ENCODE measurements around the gene ANO4.

Gene ANO4

DNA sequence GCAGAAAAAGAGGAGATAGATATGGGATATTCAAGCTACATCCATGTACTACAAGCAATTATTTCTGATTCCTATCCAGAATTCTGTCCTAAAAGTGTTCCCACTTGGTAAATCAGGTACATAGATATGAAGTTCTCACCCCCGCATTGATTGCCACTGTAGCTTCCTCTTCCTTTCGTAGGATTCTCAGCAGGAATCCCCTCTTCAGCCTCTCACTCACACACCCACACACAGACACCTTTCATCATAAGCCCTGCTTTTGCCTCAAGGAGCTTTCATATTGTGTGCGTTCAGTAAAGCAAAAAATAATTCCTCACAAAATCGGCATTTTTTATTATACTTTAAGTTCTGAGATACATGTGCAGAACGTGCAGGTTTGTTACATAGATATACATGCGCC lies 69.8 kb downstream of the ANO4 start:
- no peaks in the 10 kb centered on the region for H3K9me3 ChIP-seq (ENCODE audit: control insufficient read depth in 2 of 2, low read length in 2 of 2)
- no peak overlapping the region for H3K9ac ChIP-seq (ENCODE audit: low read depth in 1 of 2, low read length in 2 of 2)
- no peaks in the 10 kb centered on the region for H3K36me3 ChIP-seq (ENCODE audit: control insufficient read depth in 2 of 2, insufficient read depth in 2 of 2, low read length in 2 of 2)
- H3K27ac ChIP-seq (ENCODE audit: low read depth in 2 of 2, low read length in 2 of 2), result no peak overlapping the region
- peaks cover 0 to 10% of the 10 kb centered on the region in 2 donors for H3K4me1 ChIP-seq (ENCODE audit: control insufficient read depth in 2 of 2, insufficient read depth in 2 of 2, low read length in 2 of 2)
- no peaks in the 10 kb centered on the region for H3K27me3 ChIP-seq (ENCODE audit: control insufficient read depth in 2 of 2, insufficient read depth in 2 of 2, low read length in 2 of 2)
- no peak overlapping the region for H3K4me3 ChIP-seq (ENCODE audit: low read length in 2 of 2)

DNA sequence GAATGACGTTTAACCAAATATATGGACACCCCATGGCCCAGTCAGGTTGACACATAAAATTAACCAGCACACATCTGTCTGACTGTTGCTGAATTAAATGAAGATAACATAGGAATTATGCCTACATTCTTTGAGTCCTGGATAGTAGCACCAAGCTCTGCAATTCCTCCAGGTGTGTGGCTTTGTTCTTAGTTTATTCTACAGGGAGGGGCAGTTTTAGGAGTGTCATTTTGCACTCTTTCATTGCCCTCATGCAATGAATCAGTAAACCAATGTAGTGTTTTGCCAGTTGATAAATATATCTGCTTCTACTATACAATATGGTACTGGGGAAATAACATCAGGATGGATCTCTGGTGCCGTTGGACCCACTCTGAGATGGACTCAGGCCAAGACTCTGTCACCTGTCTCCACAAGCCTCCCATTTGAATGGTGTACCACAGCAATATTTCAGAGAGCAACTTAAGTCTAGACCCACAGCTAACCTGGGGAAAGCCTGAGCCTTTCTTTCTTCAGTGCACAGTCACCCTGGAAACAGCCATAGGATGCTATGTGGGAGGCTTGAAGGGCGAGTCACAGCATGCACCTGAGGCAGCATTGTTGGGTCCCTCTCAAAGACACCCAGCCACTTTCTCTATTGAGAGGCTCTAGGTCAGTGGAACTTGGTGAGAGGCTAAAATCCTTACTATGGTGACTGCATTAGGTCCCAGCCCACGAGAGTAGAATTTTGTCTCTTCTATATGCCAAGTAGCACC lies 73.2 kb downstream of the ANO4 start:
- Histone ChIP-seq H3K27ac (ENCODE audit: low read depth in 2 of 2, low read length in 2 of 2) (no peak overlapping the region), H3K27me3 (ENCODE audit: control insufficient read depth in 2 of 2, insufficient read depth in 2 of 2, low read length in 2 of 2) (no peaks in the 10 kb centered on the region), H3K4me3 (ENCODE audit: low read length in 2 of 2) (no peak overlapping the region), H3K4me1 (ENCODE audit: control insufficient read depth in 2 of 2, insufficient read depth in 2 of 2, low read length in 2 of 2) (peaks cover 0 to 10% of the 10 kb centered on the region in 2 donors), H3K36me3 (ENCODE audit: control insufficient read depth in 2 of 2, insufficient read depth in 2 of 2, low read length in 2 of 2) (no peaks in the 10 kb centered on the region), H3K9me3 (ENCODE audit: control insufficient read depth in 2 of 2, low read length in 2 of 2) (no peaks in the 10 kb centered on the region), H3K9ac (ENCODE audit: low read depth in 1 of 2, low read length in 2 of 2) (no peak overlapping the region)

DNA sequence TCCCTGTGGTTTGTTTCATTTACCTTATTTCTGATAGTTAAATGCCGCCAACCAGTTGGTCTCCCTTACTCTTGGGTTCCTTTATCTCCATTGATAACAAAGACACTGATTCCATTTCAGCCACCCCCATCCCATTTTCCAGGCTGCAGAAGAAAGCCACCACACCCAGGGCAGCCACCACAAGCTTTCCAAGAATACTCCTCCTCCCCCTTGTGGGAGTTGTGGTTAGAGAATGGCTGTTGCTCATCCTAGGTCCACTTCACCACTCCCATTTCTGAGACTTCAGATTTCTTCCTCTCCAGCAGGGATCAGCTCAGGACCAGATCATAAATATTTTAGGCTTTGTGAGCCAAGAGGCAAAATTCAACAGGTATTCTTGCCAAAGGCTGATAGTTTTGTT lies 73.9 kb downstream of the ANO4 start:
- H3K27me3 ChIP-seq (ENCODE audit: control insufficient read depth in 2 of 2, insufficient read depth in 2 of 2, low read length in 2 of 2), result no peaks in the 10 kb centered on the region
- H3K4me1 ChIP-seq (ENCODE audit: control insufficient read depth in 2 of 2, insufficient read depth in 2 of 2, low read length in 2 of 2), result peaks cover 0 to 10% of the 10 kb centered on the region in 2 donors
- H3K27ac ChIP-seq (ENCODE audit: low read depth in 2 of 2, low read length in 2 of 2), result no peak overlapping the region
- H3K36me3 ChIP-seq (ENCODE audit: control insufficient read depth in 2 of 2, insufficient read depth in 2 of 2, low read length in 2 of 2), result no peaks in the 10 kb centered on the region
- H3K9ac ChIP-seq (ENCODE audit: low read depth in 1 of 2, low read length in 2 of 2), result no peak overlapping the region
- no peak overlapping the region for H3K4me3 ChIP-seq (ENCODE audit: low read length in 2 of 2)
- no peaks in the 10 kb centered on the region for H3K9me3 ChIP-seq (ENCODE audit: control insufficient read depth in 2 of 2, low read length in 2 of 2)

DNA sequence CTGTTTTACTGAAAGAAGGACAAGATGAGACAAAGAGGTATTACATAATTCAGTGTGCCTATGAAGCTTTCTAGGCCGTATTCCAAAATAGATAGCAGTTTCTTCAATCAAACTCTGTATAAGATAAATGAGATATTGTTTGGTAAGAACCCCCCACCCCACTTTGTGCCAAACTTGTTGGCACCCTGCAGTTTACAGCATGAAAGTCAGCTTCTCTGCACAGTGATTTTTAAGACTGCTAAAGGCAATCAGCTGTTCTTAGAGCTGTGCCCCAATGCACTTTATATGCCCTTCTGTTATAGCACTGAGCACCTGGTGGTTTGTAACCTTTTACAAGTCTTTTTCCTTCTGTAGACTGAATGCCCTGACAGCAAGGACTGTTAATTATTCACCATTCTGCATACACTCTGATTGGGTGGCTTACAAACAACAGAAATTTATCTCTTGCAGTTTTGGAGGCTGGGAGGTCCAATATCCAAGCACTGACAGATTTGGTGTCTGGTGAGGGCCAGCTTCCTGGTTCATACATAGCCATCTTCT lies 76.7 kb downstream of the ANO4 start:
- Histone ChIP-seq H3K9ac (ENCODE audit: low read depth in 1 of 2, low read length in 2 of 2) (no peak overlapping the region), H3K27me3 (ENCODE audit: control insufficient read depth in 2 of 2, insufficient read depth in 2 of 2, low read length in 2 of 2) (no peaks in the 10 kb centered on the region), H3K36me3 (ENCODE audit: control insufficient read depth in 2 of 2, insufficient read depth in 2 of 2, low read length in 2 of 2) (no peaks in the 10 kb centered on the region), H3K4me3 (ENCODE audit: low read length in 2 of 2) (no peak overlapping the region), H3K4me1 (ENCODE audit: control insufficient read depth in 2 of 2, insufficient read depth in 2 of 2, low read length in 2 of 2) (peaks cover 0 to 10% of the 10 kb centered on the region in 2 donors), H3K27ac (ENCODE audit: low read depth in 2 of 2, low read length in 2 of 2) (no peak overlapping the region), H3K9me3 (ENCODE audit: control insufficient read depth in 2 of 2, low read length in 2 of 2) (peaks cover 0 to 2% of the 10 kb centered on the region in 2 donors)

DNA sequence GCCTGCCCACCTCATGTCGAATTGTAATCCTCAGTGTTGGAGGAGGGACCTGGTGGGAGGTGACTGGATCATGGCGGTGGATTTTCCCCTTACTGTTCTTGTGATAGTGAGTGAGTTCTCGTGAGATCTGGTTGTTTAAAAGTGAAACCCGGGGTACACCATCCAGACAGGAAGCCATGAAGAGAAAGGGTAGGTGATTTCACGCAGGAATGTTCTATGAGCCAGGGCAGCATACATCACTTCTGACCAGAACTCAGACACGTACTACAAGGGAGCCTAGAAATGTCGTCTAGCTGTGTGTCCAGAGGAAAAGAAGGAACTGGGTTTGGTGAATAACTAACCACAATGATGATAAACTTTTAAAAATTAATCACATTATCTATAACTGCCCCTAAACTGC lies 80.6 kb downstream of the ANO4 start:
- no peaks in the 10 kb centered on the region for H3K36me3 ChIP-seq (ENCODE audit: control insufficient read depth in 2 of 2, insufficient read depth in 2 of 2, low read length in 2 of 2)
- H3K27me3 ChIP-seq (ENCODE audit: control insufficient read depth in 2 of 2, insufficient read depth in 2 of 2, low read length in 2 of 2), result no peaks in the 10 kb centered on the region
- H3K9ac ChIP-seq (ENCODE audit: low read depth in 1 of 2, low read length in 2 of 2), result no peak overlapping the region
- H3K4me3 ChIP-seq (ENCODE audit: low read length in 2 of 2), result no peak overlapping the region
- H3K27ac ChIP-seq (ENCODE audit: low read depth in 2 of 2, low read length in 2 of 2), result no peak overlapping the region
- no peaks in the 10 kb centered on the region for H3K4me1 ChIP-seq (ENCODE audit: control insufficient read depth in 2 of 2, insufficient read depth in 2 of 2, low read length in 2 of 2)
- peaks cover 0 to 2% of the 10 kb centered on the region in 2 donors for H3K9me3 ChIP-seq (ENCODE audit: control insufficient read depth in 2 of 2, low read length in 2 of 2)

DNA sequence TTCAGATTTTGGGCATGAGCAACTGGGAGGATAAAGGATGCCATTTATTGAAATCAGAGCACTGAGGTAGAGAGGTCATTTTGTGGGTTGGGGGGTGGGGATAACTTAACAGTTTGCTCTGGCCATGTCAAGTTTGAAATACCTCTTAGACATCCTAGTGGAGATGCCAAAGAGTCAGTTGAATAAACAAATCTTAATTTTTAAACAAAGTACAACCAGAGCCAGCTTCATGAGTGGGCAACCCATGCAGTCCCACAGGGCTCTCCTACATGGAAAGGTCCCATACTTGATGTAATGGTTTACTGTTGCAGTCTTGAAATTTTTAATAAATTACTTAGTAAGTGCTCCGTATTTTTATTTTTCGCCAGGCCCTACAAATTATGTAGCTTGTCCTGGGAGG lies 81.2 kb downstream of the ANO4 start:
- H3K27ac ChIP-seq (ENCODE audit: low read depth in 2 of 2, low read length in 2 of 2), result no peak overlapping the region
- no peak overlapping the region for H3K4me3 ChIP-seq (ENCODE audit: low read length in 2 of 2)
- peaks cover 0 to 2% of the 10 kb centered on the region in 2 donors for H3K9me3 ChIP-seq (ENCODE audit: control insufficient read depth in 2 of 2, low read length in 2 of 2)
- H3K9ac ChIP-seq (ENCODE audit: low read depth in 1 of 2, low read length in 2 of 2), result no peak overlapping the region
- no peaks in the 10 kb centered on the region for H3K36me3 ChIP-seq (ENCODE audit: control insufficient read depth in 2 of 2, insufficient read depth in 2 of 2, low read length in 2 of 2)
- no peaks in the 10 kb centered on the region for H3K27me3 ChIP-seq (ENCODE audit: control insufficient read depth in 2 of 2, insufficient read depth in 2 of 2, low read length in 2 of 2)
- H3K4me1 ChIP-seq (ENCODE audit: control insufficient read depth in 2 of 2, insufficient read depth in 2 of 2, low read length in 2 of 2), result no peaks in the 10 kb centered on the region

DNA sequence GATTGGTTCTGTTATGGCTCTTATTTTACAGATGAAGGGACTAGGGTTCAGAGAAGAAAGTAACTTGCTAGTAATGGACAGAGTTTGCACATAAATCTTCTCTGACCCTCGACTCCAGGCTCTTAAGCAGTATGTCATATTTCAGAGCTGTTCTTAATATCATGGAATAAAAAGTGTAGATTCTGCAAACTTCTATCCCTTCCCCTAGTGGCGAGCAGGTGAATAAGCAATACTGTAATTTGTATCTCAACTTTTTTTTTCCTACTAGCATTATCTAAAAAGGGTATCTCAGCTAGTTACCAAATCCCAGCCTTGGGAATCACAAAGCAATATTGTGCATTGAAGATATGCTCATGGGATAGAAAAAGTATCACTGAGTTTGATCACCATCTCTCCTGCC lies 83.2 kb downstream of the ANO4 start:
- Histone ChIP-seq H3K4me1 (ENCODE audit: control insufficient read depth in 2 of 2, insufficient read depth in 2 of 2, low read length in 2 of 2) (no peaks in the 10 kb centered on the region), H3K4me3 (ENCODE audit: low read length in 2 of 2) (no peak overlapping the region), H3K27me3 (ENCODE audit: control insufficient read depth in 2 of 2, insufficient read depth in 2 of 2, low read length in 2 of 2) (no peaks in the 10 kb centered on the region), H3K9me3 (ENCODE audit: control insufficient read depth in 2 of 2, low read length in 2 of 2) (peaks cover 0 to 2% of the 10 kb centered on the region in 2 donors), H3K27ac (ENCODE audit: low read depth in 2 of 2, low read length in 2 of 2) (no peak overlapping the region), H3K9ac (ENCODE audit: low read depth in 1 of 2, low read length in 2 of 2) (no peak overlapping the region), H3K36me3 (ENCODE audit: control insufficient read depth in 2 of 2, insufficient read depth in 2 of 2, low read length in 2 of 2) (no peaks in the 10 kb centered on the region)

DNA sequence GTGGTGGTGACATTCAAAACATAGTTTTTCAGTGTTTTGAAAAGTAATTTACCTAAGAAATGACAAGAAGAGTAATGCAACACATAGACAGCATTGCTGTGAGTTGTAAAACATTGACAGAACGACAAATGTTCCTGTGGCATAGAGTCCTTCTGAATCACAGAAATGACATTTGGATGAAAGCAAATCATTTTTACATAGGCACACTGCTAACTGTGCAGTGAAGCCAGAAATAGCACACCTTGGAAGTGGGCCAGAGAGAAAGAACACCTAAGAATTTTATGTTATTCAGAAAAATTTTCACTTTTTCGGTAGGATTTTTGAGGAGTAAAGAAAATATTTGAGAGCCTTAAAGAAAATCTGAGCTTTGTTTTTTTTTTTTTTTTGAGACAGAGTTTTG lies 100.6 kb downstream of the ANO4 start:
- no peak overlapping the region for H3K9ac ChIP-seq (ENCODE audit: low read depth in 1 of 2, low read length in 2 of 2)
- no peak overlapping the region for H3K4me3 ChIP-seq (ENCODE audit: low read length in 2 of 2)
- no peaks in the 10 kb centered on the region for H3K27me3 ChIP-seq (ENCODE audit: control insufficient read depth in 2 of 2, insufficient read depth in 2 of 2, low read length in 2 of 2)
- H3K4me1 ChIP-seq (ENCODE audit: control insufficient read depth in 2 of 2, insufficient read depth in 2 of 2, low read length in 2 of 2), result no peaks in the 10 kb centered on the region
- no peaks in the 10 kb centered on the region for H3K36me3 ChIP-seq (ENCODE audit: control insufficient read depth in 2 of 2, insufficient read depth in 2 of 2, low read length in 2 of 2)
- no peaks in the 10 kb centered on the region for H3K9me3 ChIP-seq (ENCODE audit: control insufficient read depth in 2 of 2, low read length in 2 of 2)
- no peak overlapping the region for H3K27ac ChIP-seq (ENCODE audit: low read depth in 2 of 2, low read length in 2 of 2)

DNA sequence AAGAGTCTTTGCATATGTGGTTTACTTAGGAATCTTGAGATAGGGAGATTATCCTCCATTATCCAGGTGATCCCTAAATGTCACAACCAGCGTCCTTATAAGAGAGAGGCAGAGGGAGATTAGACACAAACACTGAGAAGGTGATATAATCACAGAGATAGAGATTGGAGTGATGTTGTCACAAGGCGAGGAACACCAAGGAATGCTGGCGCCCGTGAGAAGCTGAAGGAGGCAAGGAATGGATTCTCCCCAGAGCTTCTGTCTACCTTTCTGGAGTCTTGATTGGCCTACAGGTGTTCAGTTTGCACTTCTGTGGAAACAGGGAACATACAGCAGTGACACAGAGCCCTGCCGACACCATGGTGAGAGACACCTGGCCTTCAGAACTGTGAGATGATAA lies 101.6 kb downstream of the ANO4 start:
- H3K27me3 ChIP-seq (ENCODE audit: control insufficient read depth in 2 of 2, insufficient read depth in 2 of 2, low read length in 2 of 2), result no peaks in the 10 kb centered on the region

DNA sequence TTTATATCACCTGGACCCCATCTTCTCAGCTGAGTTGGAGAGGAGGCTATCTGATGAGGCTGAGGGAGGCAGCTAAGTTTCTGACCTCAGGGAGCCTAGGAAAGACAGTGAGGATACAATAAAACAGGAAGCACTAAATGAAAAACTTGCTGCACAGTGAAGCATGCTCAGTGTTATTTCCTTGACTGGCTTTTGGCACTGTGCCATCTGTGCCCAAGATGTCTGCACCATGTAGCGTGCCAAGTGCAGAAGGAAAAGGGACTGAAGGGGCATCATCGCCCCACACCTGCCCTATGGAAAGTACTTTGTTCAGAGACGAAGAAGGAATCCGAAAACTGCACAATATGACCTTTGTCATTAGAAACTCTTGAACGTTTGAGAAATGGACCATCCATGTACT lies 102.7 kb downstream of the ANO4 start:
- Histone ChIP-seq H3K27ac (ENCODE audit: low read depth in 2 of 2, low read length in 2 of 2) (no peak overlapping the region), H3K27me3 (ENCODE audit: control insufficient read depth in 2 of 2, insufficient read depth in 2 of 2, low read length in 2 of 2) (no peaks in the 10 kb centered on the region), H3K4me3 (ENCODE audit: low read length in 2 of 2) (no peak overlapping the region), H3K4me1 (ENCODE audit: control insufficient read depth in 2 of 2, insufficient read depth in 2 of 2, low read length in 2 of 2) (no peaks in the 10 kb centered on the region), H3K36me3 (ENCODE audit: control insufficient read depth in 2 of 2, insufficient read depth in 2 of 2, low read length in 2 of 2) (no peaks in the 10 kb centered on the region), H3K9ac (ENCODE audit: low read depth in 1 of 2, low read length in 2 of 2) (no peak overlapping the region), H3K9me3 (ENCODE audit: control insufficient read depth in 2 of 2, low read length in 2 of 2) (no peaks in the 10 kb centered on the region)

More for the DNA sequence above, 101.6 kb downstream of the ANO4 start:
- Histone ChIP-seq H3K9me3 (ENCODE audit: control insufficient read depth in 2 of 2, low read length in 2 of 2) (no peaks in the 10 kb centered on the region), H3K4me3 (ENCODE audit: low read length in 2 of 2) (no peak overlapping the region), H3K9ac (ENCODE audit: low read depth in 1 of 2, low read length in 2 of 2) (no peak overlapping the region), H3K27ac (ENCODE audit: low read depth in 2 of 2, low read length in 2 of 2) (no peak overlapping the region), H3K4me1 (ENCODE audit: control insufficient read depth in 2 of 2, insufficient read depth in 2 of 2, low read length in 2 of 2) (no peaks in the 10 kb centered on the region), H3K36me3 (ENCODE audit: control insufficient read depth in 2 of 2, insufficient read depth in 2 of 2, low read length in 2 of 2) (no peaks in the 10 kb centered on the region)

Measured in mucosa of rectum (tissue), 2 donors.